Mononuclear cell (primary cell): ENCODE results near the gene HIKESHI. TPM values are rescaled to one million over a fixed set of nuclear protein-coding genes. Genes with fewer than 3 reads are reported as not detected.

ENCODE experiments used
- H3K27me3 ChIP-seq: 2 replicates; pipeline ENCODE4 v1.6.0; 2011; ENCODE audit warnings: low read length, control low read depth; ENCODE audit not compliant: insufficient read depth
- H3K4me1 ChIP-seq: 2 replicates; pipeline ENCODE4 v1.5.1; 2011; ENCODE audit warnings: mild to moderate bottlenecking, low read length, control low read depth; ENCODE audit not compliant: insufficient read depth
- H3K4me3 ChIP-seq: 2 replicates; pipeline ENCODE4 v1.5.1; 2011; ENCODE audit warnings: mild to moderate bottlenecking, low read length, moderate library complexity
- H3K9me3 ChIP-seq: 2 replicates; pipeline ENCODE4 v1.5.1; 2011; ENCODE audit warnings: low read depth, mild to moderate bottlenecking, control low read depth, low read length
- total RNA-seq: library from RNA; depleted of rRNA; stranded (reverse); fragments of >200 nt; gene quantifications from one replicate; pipeline ENCODE4 v1.2.3, GENCODE V29; 2012

Gene HIKESHI
- total RNA-seq, 1 donor = 10.8 TPM

DNA sequence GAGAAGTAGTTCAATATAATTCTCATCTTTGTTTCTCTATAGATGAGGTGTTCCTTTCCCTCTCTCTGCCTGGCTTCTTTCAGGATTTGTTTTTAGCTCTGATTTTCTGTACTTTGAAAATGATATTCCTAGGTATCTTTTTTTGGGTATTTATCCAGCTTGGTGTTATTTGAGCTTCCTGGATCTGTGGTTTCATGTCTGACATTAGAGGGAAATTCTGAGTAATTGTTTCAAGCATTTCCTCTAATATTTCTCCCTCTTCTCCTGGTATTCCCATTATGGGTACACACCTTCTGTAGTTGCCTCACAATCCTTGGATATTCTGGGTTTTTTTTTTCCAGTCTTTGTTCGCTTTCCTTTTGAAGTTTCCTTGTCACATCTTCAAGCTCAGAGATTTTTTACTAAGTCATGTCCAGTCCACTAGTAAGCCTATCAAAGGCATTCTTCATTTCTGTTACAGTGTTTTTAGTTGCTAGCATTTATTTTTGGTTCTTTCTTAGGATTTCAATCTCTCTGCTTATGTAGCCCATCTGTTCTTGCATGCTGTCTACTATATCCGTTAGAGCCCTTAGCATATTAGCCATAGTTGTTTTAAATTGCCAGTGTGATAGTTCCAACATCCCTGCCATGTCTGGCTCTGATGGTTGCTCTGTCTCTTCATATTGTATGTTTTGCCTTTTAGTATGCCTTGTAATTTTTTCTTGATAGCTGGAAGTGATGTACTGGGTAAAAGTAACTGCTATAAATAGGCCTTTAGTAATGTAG is 78.4 kb downstream of the HIKESHI start:
- Histone ChIP-seq H3K9me3 (no peaks in the 10 kb centered on the region), H3K4me3 (no peak overlapping the region), H3K27me3 (no peaks in the 10 kb centered on the region), H3K4me1 (no peaks in the 10 kb centered on the region)

DNA sequence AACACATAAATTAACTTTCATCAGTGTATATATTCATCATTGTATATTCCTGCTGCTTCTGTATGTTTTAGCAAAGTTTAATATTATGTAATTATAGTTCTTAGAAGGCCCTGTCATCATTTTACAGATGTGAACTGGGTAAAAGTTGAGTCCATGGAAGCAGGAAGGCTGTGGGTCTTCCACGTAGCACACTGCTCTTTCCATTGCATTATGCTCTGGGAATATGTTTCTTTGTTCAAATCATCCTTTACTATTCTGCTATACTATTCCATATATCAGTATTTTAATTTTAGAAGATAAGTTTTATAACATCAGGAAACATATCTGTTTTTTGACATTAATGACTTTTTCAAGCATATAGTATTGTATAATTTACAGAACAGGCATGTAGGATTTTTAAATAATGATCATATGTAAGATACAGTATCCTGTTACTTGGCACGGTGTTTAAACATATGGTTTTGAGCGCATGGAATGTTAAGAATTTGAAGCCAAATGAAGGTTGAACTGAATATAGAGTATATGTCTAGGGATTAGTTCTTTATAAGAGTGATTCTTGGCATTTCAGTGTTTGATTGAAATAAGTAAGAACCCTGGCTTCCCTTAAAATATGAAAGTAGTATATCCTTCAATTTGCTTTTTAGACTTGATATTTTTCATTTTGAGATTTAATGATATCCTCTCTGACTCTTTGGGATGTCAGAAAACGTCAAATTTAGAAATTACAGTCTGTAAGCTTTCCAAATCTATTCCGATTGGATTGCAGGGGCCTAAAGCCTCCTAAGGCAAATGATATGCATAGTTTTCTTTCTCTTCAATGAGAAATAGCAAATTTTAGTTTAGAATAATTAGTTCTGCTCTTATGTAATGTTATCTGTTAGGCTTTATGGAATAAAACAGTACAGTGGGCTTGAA is 81.3 kb downstream of the HIKESHI start:
- Histone ChIP-seq H3K9me3 (no peaks in the 10 kb centered on the region), H3K4me1 (no peaks in the 10 kb centered on the region), H3K4me3 (no peak overlapping the region), H3K27me3 (no peaks in the 10 kb centered on the region)

- H3K27me3 ChIP-seq = no peaks in the 10 kb centered on the region
- no peaks in the 10 kb centered on the region for H3K9me3 ChIP-seq
- no peak overlapping the region for H3K4me3 ChIP-seq
- H3K4me1 ChIP-seq = no peaks in the 10 kb centered on the region
Measured at GRCh38 chr11:86386283-86386682, 84.2 kb downstream of the HIKESHI start.

- Histone ChIP-seq H3K27me3 (no peaks in the 10 kb centered on the region), H3K4me3 (no peak overlapping the region), H3K9me3 (no peaks in the 10 kb centered on the region), H3K4me1 (no peaks in the 10 kb centered on the region)
Measured at GRCh38 chr11:86386746-86387145, 84.7 kb downstream of the HIKESHI start.

DNA sequence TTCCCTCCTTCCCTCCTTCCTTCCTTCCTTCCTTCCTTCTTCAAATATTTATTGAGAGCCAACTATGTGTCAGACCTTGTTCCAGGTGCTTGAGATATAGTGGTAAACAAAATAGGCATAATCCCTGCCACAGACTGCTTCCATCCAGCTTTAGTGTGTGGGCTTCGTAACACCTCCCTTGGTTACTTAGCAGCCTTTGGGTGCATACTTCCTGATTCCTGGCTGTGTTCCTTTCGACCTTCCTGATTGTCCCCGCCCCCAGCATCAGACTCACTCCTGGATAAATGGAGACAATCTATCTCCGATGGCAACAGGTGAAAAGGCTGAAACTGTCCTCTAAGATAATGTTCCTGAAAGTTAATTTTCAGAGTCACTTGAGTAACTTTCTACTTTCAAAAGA is 86.2 kb downstream of the HIKESHI start:
- Histone ChIP-seq H3K4me1 (no peaks in the 10 kb centered on the region), H3K4me3 (no peak overlapping the region), H3K9me3 (no peaks in the 10 kb centered on the region), H3K27me3 (no peaks in the 10 kb centered on the region)

DNA sequence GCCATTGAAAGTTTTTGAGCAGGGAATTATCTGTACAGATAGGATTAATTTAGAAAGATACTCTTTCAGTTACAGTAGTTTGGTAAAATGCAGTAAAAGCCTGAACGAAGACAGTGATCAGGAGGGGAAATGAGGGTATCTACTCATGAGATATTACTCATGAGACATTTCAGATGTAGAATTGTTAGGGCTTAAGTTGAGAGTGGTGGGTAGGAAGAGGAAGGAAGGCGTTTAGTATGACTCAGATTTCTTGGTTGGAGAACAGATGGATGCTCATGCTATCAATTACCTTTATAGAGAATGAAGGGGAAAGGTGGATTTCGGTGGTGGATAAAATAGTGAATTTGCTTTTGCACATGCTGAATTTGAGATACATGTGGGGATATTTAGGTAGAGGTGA is 88.4 kb downstream of the HIKESHI start:
- Histone ChIP-seq H3K4me1 (no peaks in the 10 kb centered on the region), H3K9me3 (no peaks in the 10 kb centered on the region), H3K27me3 (no peaks in the 10 kb centered on the region), H3K4me3 (no peak overlapping the region)

DNA sequence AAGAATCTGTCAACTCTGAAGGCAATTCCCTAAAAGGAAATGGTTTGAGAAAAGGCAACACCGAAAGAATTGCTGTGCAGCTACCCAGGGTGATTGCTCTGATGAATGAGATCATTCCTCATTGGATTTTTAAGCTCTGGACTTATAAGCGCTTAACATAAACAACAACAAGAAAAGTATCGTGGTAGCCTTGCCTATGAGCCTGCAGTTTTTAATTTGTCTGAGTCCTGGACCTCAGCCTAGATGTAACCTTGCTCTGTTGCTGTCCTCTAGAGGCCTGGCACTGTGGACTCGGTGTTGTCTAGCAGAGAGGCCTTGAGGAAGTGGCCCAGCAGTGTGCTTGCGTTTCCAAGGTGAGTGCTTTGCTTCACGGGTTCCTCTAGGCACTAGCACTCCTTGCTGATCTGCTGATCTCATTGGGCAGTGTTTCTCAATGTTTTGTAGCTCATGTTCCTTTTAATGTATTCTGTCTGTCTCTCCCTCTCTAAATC is 93.1 kb downstream of the HIKESHI start:
- H3K4me1 ChIP-seq = no peaks in the 10 kb centered on the region
- H3K4me3 ChIP-seq = no peak overlapping the region

More for the DNA sequence above, 93.1 kb downstream of the HIKESHI start:
- Histone ChIP-seq H3K27me3 (no peaks in the 10 kb centered on the region), H3K9me3 (no peaks in the 10 kb centered on the region)

Other genes with a start within 250 kb of the HIKESHI start
- gene PICALM, start 233.2 kb upstream of the HIKESHI start, total RNA-seq = 416 TPM
- 42.7 TPM for gene EED, start 57.5 kb upstream of the HIKESHI start, total RNA-seq
- 0.21 TPM for gene CCDC81, start 72.6 kb downstream of the HIKESHI start, total RNA-seq